Neutrophil (primary cell): ENCODE measurements around the gene THRB.

Source experiments
- H3K27ac ChIP-seq: fragments of 200-600 bp; sonication (generic); 2 replicates; pipeline ENCODE4 v1.5.1; 2016; ENCODE audit warnings: mild to moderate bottlenecking, moderate library complexity
- H3K27me3 ChIP-seq: fragments of 200-600 bp; sonication (generic); 2 replicates; pipeline ENCODE4 v1.6.0; 2016; ENCODE audit warnings: mild to moderate bottlenecking
- H3K36me3 ChIP-seq: fragments of 200-600 bp; sonication (generic); 2 replicates; pipeline ENCODE4 v1.5.1; 2017
- H3K4me1 ChIP-seq, 2 experiments: fragments of 200-600 bp in 1 of 2; sonication (generic) in 1 of 2; 1 replicate in 1 of 2; 2 replicates in 1 of 2; pipeline versions ENCODE4 v1.5.1 to v1.6.1; 2013 to 2016; ENCODE audit warnings: low read depth in 1 of 2, low read length in 1 of 2, mild to moderate bottlenecking in 1 of 2, moderate library complexity in 1 of 2; ENCODE audit not compliant: control insufficient read depth in 1 of 2, insufficient read depth in 1 of 2
- H3K4me3 ChIP-seq, 2 experiments: fragments of 200-600 bp in 1 of 2; sonication (generic) in 1 of 2; 1 replicate in 1 of 2; 2 replicates in 1 of 2; pipeline ENCODE4 v1.5.1; 2013 to 2016; ENCODE audit warnings: low read depth in 1 of 2, low read length in 1 of 2, mild to moderate bottlenecking in 1 of 2, moderate library complexity in 1 of 2
- H3K9me3 ChIP-seq: fragments of 200-600 bp; sonication (generic); 2 replicates; pipeline ENCODE4 v1.5.1; 2016
- CTCF ChIP-seq: fragments of 200-600 bp; sonication (generic); IDR thresholded peaks from 2 replicates; pipeline ENCODE4 v1.5.1; 2016; ENCODE audit warnings: antibody characterized with exemption

Gene THRB

GRCh38 chr3:24264748-24265158 lies 229.9 kb downstream of the THRB start:
- Histone ChIP-seq H3K27ac (no peak overlapping the region), H3K4me1 (no peaks in the 10 kb centered on the region), H3K27me3 (no peaks in the 10 kb centered on the region), H3K4me3 (no peak overlapping the region), H3K9me3 (no peaks in the 10 kb centered on the region), H3K36me3 (no peaks in the 10 kb centered on the region)
- peak; percentile 10 for TF ChIP-seq CTCF

GRCh38 chr3:24264011-24264410 lies 230.6 kb downstream of the THRB start:
- TF ChIP-seq CTCF = no peak
- Histone ChIP-seq H3K36me3 (no peaks in the 10 kb centered on the region), H3K9me3 (no peaks in the 10 kb centered on the region), H3K4me1 (no peaks in the 10 kb centered on the region), H3K27ac (no peak overlapping the region), H3K27me3 (no peaks in the 10 kb centered on the region), H3K4me3 (no peak overlapping the region)

GRCh38 chr3:24263069-24263668 lies 231.5 kb downstream of the THRB start:
- no peaks in the 10 kb centered on the region for H3K9me3 ChIP-seq

GRCh38 chr3:24261521-24261920 lies 233.1 kb downstream of the THRB start:
- Histone ChIP-seq H3K27me3 (no peaks in the 10 kb centered on the region), H3K36me3 (no peaks in the 10 kb centered on the region), H3K27ac (no peak overlapping the region), H3K4me1 (no peaks in the 10 kb centered on the region), H3K4me3 (no peak overlapping the region), H3K9me3 (no peaks in the 10 kb centered on the region)
- no peak for TF ChIP-seq CTCF

More at GRCh38 chr3:24263069-24263668, 231.5 kb downstream of the THRB start:
- Histone ChIP-seq H3K36me3 (no peaks in the 10 kb centered on the region), H3K27me3 (no peaks in the 10 kb centered on the region), H3K27ac (no peak overlapping the region), H3K4me3 (no peak overlapping the region), H3K4me1 (no peaks in the 10 kb centered on the region)
- TF ChIP-seq CTCF = no peak

- TF ChIP-seq CTCF = no peak
- no peaks in the 10 kb centered on the region for H3K9me3 ChIP-seq
- no peak overlapping the region for H3K4me3 ChIP-seq
- no peaks in the 10 kb centered on the region for H3K27me3 ChIP-seq
- no peaks in the 10 kb centered on the region for H3K36me3 ChIP-seq
- no peaks in the 10 kb centered on the region for H3K4me1 ChIP-seq
- no peak overlapping the region for H3K27ac ChIP-seq
Observed at GRCh38 chr3:24259901-24260512, 234.6 kb downstream of the THRB start.
